ENCODE measurements around the gene CCR5.
"Not testable (repeated sequence)": the region's sequence is repeated elsewhere in the genome, so short reads cannot be mapped to it uniquely, and the experiment has no call there.

The CCR5 gene

GRCh38 chr3:46381625-46382024 is 10.9 kb downstream of the CCR5 start:
- Histone ChIP-seq H3K36me3 (ENCODE audit: control insufficient read depth in 5 of 5, insufficient read depth in 5 of 5, low read length in 5 of 5) (no peaks in the 10 kb centered on the region), H3K9ac (ENCODE audit: low read length in 5 of 5) (no peak overlapping the region), H3K4me3 (ENCODE audit: low read depth in 1 of 5, low read length in 5 of 5) (no peak overlapping the region), H3K4me1 (ENCODE audit: control insufficient read depth in 5 of 5, insufficient read depth in 5 of 5, low read length in 5 of 5) (peaks cover 0 to 41% (median 24%) of the 10 kb centered on the region in 5 donors), H3K27ac (ENCODE audit: low read depth, low read length) (no peak overlapping the region), H3K9me3 (ENCODE audit: control insufficient read depth in 5 of 5, low read length in 5 of 5) (no peaks in the 10 kb centered on the region), H3K27me3 (ENCODE audit: control insufficient read depth in 5 of 5, insufficient read depth in 4 of 5, low read length in 5 of 5) (no peaks in the 10 kb centered on the region)

GRCh38 chr3:46383211-46383950 is 12.6 kb downstream of the CCR5 start:
- H3K36me3 ChIP-seq (ENCODE audit: control insufficient read depth in 5 of 5, insufficient read depth in 5 of 5, low read length in 5 of 5): no peaks in the 10 kb centered on the region
- peaks cover 0 to 42% (median 24%) of the 10 kb centered on the region in 5 donors for H3K4me1 ChIP-seq (ENCODE audit: control insufficient read depth in 5 of 5, insufficient read depth in 5 of 5, low read length in 5 of 5)
- H3K27ac ChIP-seq (ENCODE audit: low read depth, low read length): no peak overlapping the region
- H3K4me3 ChIP-seq (ENCODE audit: low read depth in 1 of 5, low read length in 5 of 5): no peak overlapping the region
- no peak overlapping the region for H3K9ac ChIP-seq (ENCODE audit: low read length in 5 of 5)
- H3K9me3 ChIP-seq (ENCODE audit: control insufficient read depth in 5 of 5, low read length in 5 of 5): no peaks in the 10 kb centered on the region
- H3K27me3 ChIP-seq (ENCODE audit: control insufficient read depth in 5 of 5, insufficient read depth in 4 of 5, low read length in 5 of 5): no peaks in the 10 kb centered on the region

GRCh38 chr3:46383951-46384330 is 13.2 kb downstream of the CCR5 start:
- Histone ChIP-seq H3K27ac (ENCODE audit: low read depth, low read length) (no peak overlapping the region), H3K4me1 (ENCODE audit: control insufficient read depth in 5 of 5, insufficient read depth in 5 of 5, low read length in 5 of 5) (peaks cover 0 to 39% (median 24%) of the 10 kb centered on the region in 5 donors), H3K4me3 (ENCODE audit: low read depth in 1 of 5, low read length in 5 of 5) (no peak overlapping the region), H3K27me3 (ENCODE audit: control insufficient read depth in 5 of 5, insufficient read depth in 4 of 5, low read length in 5 of 5) (no peaks in the 10 kb centered on the region), H3K36me3 (ENCODE audit: control insufficient read depth in 5 of 5, insufficient read depth in 5 of 5, low read length in 5 of 5) (no peaks in the 10 kb centered on the region), H3K9me3 (ENCODE audit: control insufficient read depth in 5 of 5, low read length in 5 of 5) (no peaks in the 10 kb centered on the region), H3K9ac (ENCODE audit: low read length in 5 of 5) (no peak overlapping the region)

GRCh38 chr3:46386205-46386604 is 15.5 kb downstream of the CCR5 start:
- Histone ChIP-seq H3K9me3 (ENCODE audit: control insufficient read depth in 5 of 5, low read length in 5 of 5) (no peaks in the 10 kb centered on the region), H3K36me3 (ENCODE audit: control insufficient read depth in 5 of 5, insufficient read depth in 5 of 5, low read length in 5 of 5) (no peaks in the 10 kb centered on the region), H3K9ac (ENCODE audit: low read length in 5 of 5) (no peak overlapping the region), H3K27ac (ENCODE audit: low read depth, low read length) (no peak overlapping the region), H3K27me3 (ENCODE audit: control insufficient read depth in 5 of 5, insufficient read depth in 4 of 5, low read length in 5 of 5) (no peaks in the 10 kb centered on the region), H3K4me1 (ENCODE audit: control insufficient read depth in 5 of 5, insufficient read depth in 5 of 5, low read length in 5 of 5) (peaks cover 0 to 32% (median 15%) of the 10 kb centered on the region in 5 donors), H3K4me3 (ENCODE audit: low read depth in 1 of 5, low read length in 5 of 5) (no peak overlapping the region)

GRCh38 chr3:46388847-46389246 is 18.1 kb downstream of the CCR5 start:
- not testable (repeated sequence) for H3K4me3 ChIP-seq (ENCODE audit: low read depth in 1 of 5, low read length in 5 of 5); H3K9me3 ChIP-seq (ENCODE audit: control insufficient read depth in 5 of 5, low read length in 5 of 5); H3K9ac ChIP-seq (ENCODE audit: low read length in 5 of 5); H3K36me3 ChIP-seq (ENCODE audit: control insufficient read depth in 5 of 5, insufficient read depth in 5 of 5, low read length in 5 of 5); H3K27ac ChIP-seq (ENCODE audit: low read depth, low read length); H3K27me3 ChIP-seq (ENCODE audit: control insufficient read depth in 5 of 5, insufficient read depth in 4 of 5, low read length in 5 of 5)
- H3K4me1 ChIP-seq (ENCODE audit: control insufficient read depth in 5 of 5, insufficient read depth in 5 of 5, low read length in 5 of 5): peaks cover 0 to 19% (median 11%) of the 10 kb centered on the region in 5 donors

- Histone ChIP-seq H3K27ac (ENCODE audit: low read depth, low read length) (no peak overlapping the region), H3K27me3 (ENCODE audit: control insufficient read depth in 5 of 5, insufficient read depth in 4 of 5, low read length in 5 of 5) (no peaks in the 10 kb centered on the region), H3K4me3 (ENCODE audit: low read depth in 1 of 5, low read length in 5 of 5) (no peak overlapping the region), H3K9me3 (ENCODE audit: control insufficient read depth in 5 of 5, low read length in 5 of 5) (no peaks in the 10 kb centered on the region), H3K9ac (ENCODE audit: low read length in 5 of 5) (no peak overlapping the region), H3K4me1 (ENCODE audit: control insufficient read depth in 5 of 5, insufficient read depth in 5 of 5, low read length in 5 of 5) (peaks cover 0 to 20% (median 15%) of the 10 kb centered on the region in 5 donors), H3K36me3 (ENCODE audit: control insufficient read depth in 5 of 5, insufficient read depth in 5 of 5, low read length in 5 of 5) (no peaks in the 10 kb centered on the region)
These were observed 18.6 kb downstream of the CCR5 start for GRCh38 chr3:46389306-46389705.

- H3K9me3 ChIP-seq (ENCODE audit: control insufficient read depth in 5 of 5, low read length in 5 of 5); H3K27me3 ChIP-seq (ENCODE audit: control insufficient read depth in 5 of 5, insufficient read depth in 4 of 5, low read length in 5 of 5); H3K4me3 ChIP-seq (ENCODE audit: low read depth in 1 of 5, low read length in 5 of 5); H3K9ac ChIP-seq (ENCODE audit: low read length in 5 of 5); H3K27ac ChIP-seq (ENCODE audit: low read depth, low read length); H3K36me3 ChIP-seq (ENCODE audit: control insufficient read depth in 5 of 5, insufficient read depth in 5 of 5, low read length in 5 of 5): not testable (repeated sequence)
- peaks cover 2 to 35% (median 22%) of the 10 kb centered on the region in 5 donors for H3K4me1 ChIP-seq (ENCODE audit: control insufficient read depth in 5 of 5, insufficient read depth in 5 of 5, low read length in 5 of 5)
These were observed 20.8 kb downstream of the CCR5 start for GRCh38 chr3:46391526-46391925.

- H3K36me3 ChIP-seq (ENCODE audit: control insufficient read depth in 5 of 5, insufficient read depth in 5 of 5, low read length in 5 of 5): no peaks in the 10 kb centered on the region
- no peaks in the 10 kb centered on the region for H3K9me3 ChIP-seq (ENCODE audit: control insufficient read depth in 5 of 5, low read length in 5 of 5)
- peaks cover 2 to 35% (median 22%) of the 10 kb centered on the region in 5 donors for H3K4me1 ChIP-seq (ENCODE audit: control insufficient read depth in 5 of 5, insufficient read depth in 5 of 5, low read length in 5 of 5)
- no peak overlapping the region for H3K27ac ChIP-seq (ENCODE audit: low read depth, low read length)
- no peak overlapping the region for H3K9ac ChIP-seq (ENCODE audit: low read length in 5 of 5)
- no peaks in the 10 kb centered on the region for H3K27me3 ChIP-seq (ENCODE audit: control insufficient read depth in 5 of 5, insufficient read depth in 4 of 5, low read length in 5 of 5)
- H3K4me3 ChIP-seq (ENCODE audit: low read depth in 1 of 5, low read length in 5 of 5): no peak overlapping the region
These were observed 22.3 kb downstream of the CCR5 start for GRCh38 chr3:46393011-46393410.

GRCh38 chr3:46393554-46394434 is 23.0 kb downstream of the CCR5 start:
- H3K4me3 ChIP-seq (ENCODE audit: low read depth in 1 of 5, low read length in 5 of 5): no peak overlapping the region
- H3K4me1 ChIP-seq (ENCODE audit: control insufficient read depth in 5 of 5, insufficient read depth in 5 of 5, low read length in 5 of 5): peaks cover 2 to 35% (median 22%) of the 10 kb centered on the region in 5 donors
- no peak overlapping the region for H3K9ac ChIP-seq (ENCODE audit: low read length in 5 of 5)
- no peaks in the 10 kb centered on the region for H3K9me3 ChIP-seq (ENCODE audit: control insufficient read depth in 5 of 5, low read length in 5 of 5)
- H3K36me3 ChIP-seq (ENCODE audit: control insufficient read depth in 5 of 5, insufficient read depth in 5 of 5, low read length in 5 of 5): no peaks in the 10 kb centered on the region
- no peak overlapping the region for H3K27ac ChIP-seq (ENCODE audit: low read depth, low read length)
- no peaks in the 10 kb centered on the region for H3K27me3 ChIP-seq (ENCODE audit: control insufficient read depth in 5 of 5, insufficient read depth in 4 of 5, low read length in 5 of 5)

GRCh38 chr3:46395210-46395661 is 24.5 kb downstream of the CCR5 start:
- H3K27ac ChIP-seq (ENCODE audit: low read depth, low read length): no peak overlapping the region
- H3K36me3 ChIP-seq (ENCODE audit: control insufficient read depth in 5 of 5, insufficient read depth in 5 of 5, low read length in 5 of 5): no peaks in the 10 kb centered on the region
- H3K27me3 ChIP-seq (ENCODE audit: control insufficient read depth in 5 of 5, insufficient read depth in 4 of 5, low read length in 5 of 5): no peaks in the 10 kb centered on the region
- peaks cover 2 to 35% (median 22%) of the 10 kb centered on the region in 5 donors for H3K4me1 ChIP-seq (ENCODE audit: control insufficient read depth in 5 of 5, insufficient read depth in 5 of 5, low read length in 5 of 5)
- no peaks in the 10 kb centered on the region for H3K9me3 ChIP-seq (ENCODE audit: control insufficient read depth in 5 of 5, low read length in 5 of 5)
- H3K9ac ChIP-seq (ENCODE audit: low read length in 5 of 5): no peak overlapping the region
- H3K4me3 ChIP-seq (ENCODE audit: low read depth in 1 of 5, low read length in 5 of 5): no peak overlapping the region
